Measurements from ENCODE around the gene MTARC2. TPM values are rescaled to one million over a fixed set of nuclear protein-coding genes. Genes with fewer than 3 reads are reported as not detected.

The MTARC2 gene
- total and polyA plus RNA-seq, 8 donors, result 41.2 to 84.3 (median 80.9) TPM

- no peak overlapping the region for H3K4me3 ChIP-seq
- DNase-seq (no peak), ATAC-seq (no peak)
- no peak overlapping the region for H3K27ac ChIP-seq
- no peaks in the 10 kb centered on the region for H3K9me3 ChIP-seq
- intact Hi-C loops (cut with DNase I), result no loop called here
- H3K36me3 ChIP-seq, result peaks cover 0 to 53% of the 10 kb centered on the region in 2 donors
- TF ChIP-seq, protein P1, sequence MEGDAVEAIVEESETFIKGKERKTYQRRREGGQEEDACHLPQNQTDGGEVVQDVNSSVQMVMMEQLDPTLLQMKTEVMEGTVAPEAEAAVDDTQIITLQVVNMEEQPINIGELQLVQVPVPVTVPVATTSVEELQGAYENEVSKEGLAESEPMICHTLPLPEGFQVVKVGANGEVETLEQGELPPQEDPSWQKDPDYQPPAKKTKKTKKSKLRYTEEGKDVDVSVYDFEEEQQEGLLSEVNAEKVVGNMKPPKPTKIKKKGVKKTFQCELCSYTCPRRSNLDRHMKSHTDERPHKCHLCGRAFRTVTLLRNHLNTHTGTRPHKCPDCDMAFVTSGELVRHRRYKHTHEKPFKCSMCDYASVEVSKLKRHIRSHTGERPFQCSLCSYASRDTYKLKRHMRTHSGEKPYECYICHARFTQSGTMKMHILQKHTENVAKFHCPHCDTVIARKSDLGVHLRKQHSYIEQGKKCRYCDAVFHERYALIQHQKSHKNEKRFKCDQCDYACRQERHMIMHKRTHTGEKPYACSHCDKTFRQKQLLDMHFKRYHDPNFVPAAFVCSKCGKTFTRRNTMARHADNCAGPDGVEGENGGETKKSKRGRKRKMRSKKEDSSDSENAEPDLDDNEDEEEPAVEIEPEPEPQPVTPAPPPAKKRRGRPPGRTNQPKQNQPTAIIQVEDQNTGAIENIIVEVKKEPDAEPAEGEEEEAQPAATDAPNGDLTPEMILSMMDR (IDR thresholded peaks at IDR 0.05), result no peak
- peaks cover 0 to 7% of the 10 kb centered on the region in 2 donors for H3K4me1 ChIP-seq
- H3K27me3 ChIP-seq, result no peaks in the 10 kb centered on the region
These were observed 48.9 kb downstream of the MTARC2 start for GRCh38 chr1:220797044-220797443.

GRCh38 chr1:220797553-220797952 is 49.4 kb downstream of the MTARC2 start:
- H3K27me3 ChIP-seq, result no peaks in the 10 kb centered on the region
- intact Hi-C loops (cut with DNase I), result no loop called here
- H3K4me1 ChIP-seq, result peaks cover 0 to 2% of the 10 kb centered on the region in 2 donors
- peaks cover 0 to 58% of the 10 kb centered on the region in 2 donors for H3K36me3 ChIP-seq
- no peaks in the 10 kb centered on the region for H3K9me3 ChIP-seq
- DNase-seq (no peak), ATAC-seq (no peak)
- TF ChIP-seq, protein P1 (IDR thresholded peaks at IDR 0.05), result no peak
- no peak overlapping the region for H3K27ac ChIP-seq
- no peak overlapping the region for H3K4me3 ChIP-seq

DNA sequence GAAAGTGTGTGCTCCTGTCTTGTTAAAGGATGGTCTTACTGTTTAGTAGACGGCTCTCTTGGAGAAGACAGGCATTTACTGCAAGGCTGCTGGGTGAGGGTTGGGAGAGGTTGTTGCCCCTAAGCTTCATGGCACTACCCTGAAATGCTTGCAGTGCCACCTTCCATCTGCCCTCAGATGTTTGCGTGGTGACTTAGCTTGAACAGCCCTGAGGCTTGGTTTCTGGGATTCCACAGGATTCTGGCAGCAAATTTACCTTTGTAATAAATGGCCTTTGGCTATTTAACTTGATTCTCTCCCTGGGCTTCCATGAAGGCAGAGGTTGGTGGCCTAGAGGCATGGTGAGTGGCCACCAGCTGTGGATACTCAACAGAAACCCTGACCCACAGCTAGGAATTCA is 50.2 kb downstream of the MTARC2 start:
- no peak overlapping the region for H3K27ac ChIP-seq
- intact Hi-C loops (cut with DNase I), result no loop called here
- TF ChIP-seq, protein P1 (IDR thresholded peaks at IDR 0.05), result no peak

GRCh38 chr1:220800262-220800661 is 52.1 kb downstream of the MTARC2 start:
- Histone ChIP-seq H3K27ac (no peak overlapping the region), H3K36me3 (peaks cover 0 to 60% of the 10 kb centered on the region in 2 donors), H3K27me3 (no peaks in the 10 kb centered on the region), H3K9me3 (no peaks in the 10 kb centered on the region), H3K4me1 (peaks cover 0 to 5% of the 10 kb centered on the region in 2 donors), H3K4me3 (no peak overlapping the region)
- TF ChIP-seq, protein P1 (IDR thresholded peaks at IDR 0.05), result no peak
- ATAC-seq, result no peak
- no peak for DNase-seq
- intact Hi-C loops (cut with DNase I), result no loop called here

More for the DNA sequence above, 50.2 kb downstream of the MTARC2 start:
- Histone ChIP-seq H3K27me3 (no peaks in the 10 kb centered on the region), H3K4me3 (no peak overlapping the region), H3K4me1 (no peaks in the 10 kb centered on the region), H3K9me3 (no peaks in the 10 kb centered on the region), H3K36me3 (peaks cover 0 to 60% of the 10 kb centered on the region in 2 donors)
- DNase-seq, result no peak
- ATAC-seq, result no peak

DNA sequence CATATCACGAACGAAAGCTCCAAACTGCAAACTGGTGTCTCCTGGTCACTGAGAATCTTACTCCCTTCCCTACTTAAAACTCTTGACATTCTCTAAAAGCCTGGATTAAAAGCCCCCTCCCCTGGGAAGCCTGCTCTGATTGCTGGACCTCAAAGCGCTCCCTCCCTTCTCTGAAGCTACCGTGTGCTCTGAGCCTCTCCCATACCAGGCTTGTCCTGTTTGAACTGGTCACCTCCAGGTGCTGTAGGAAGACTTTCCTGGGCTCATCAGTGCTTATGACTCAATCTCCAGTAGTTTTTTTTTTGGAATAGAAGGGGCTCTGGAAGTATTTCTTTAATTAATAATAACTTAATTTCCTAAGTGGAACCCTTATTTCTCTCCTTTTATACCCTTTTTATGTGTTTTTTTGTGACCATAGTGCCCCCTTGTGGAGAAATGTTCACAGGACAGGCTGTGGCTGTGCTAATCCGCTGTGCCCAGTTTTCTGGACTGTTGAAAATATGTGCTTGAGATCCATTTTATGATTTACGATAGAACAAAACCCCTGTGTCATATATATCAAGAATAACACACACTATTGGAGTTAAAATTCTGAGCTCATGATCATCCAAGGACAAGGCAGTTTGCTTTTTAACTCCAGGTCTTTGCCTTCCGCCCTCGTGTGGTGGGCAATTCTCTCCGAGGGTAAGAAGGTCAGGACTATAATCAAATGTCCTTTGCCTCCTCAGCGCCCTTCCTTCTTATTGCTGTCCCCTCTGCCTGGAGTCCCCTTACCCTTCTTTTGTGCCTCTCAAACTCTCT is 55.5 kb downstream of the MTARC2 start:
- Histone ChIP-seq H3K27me3 (no peaks in the 10 kb centered on the region), H3K4me3 (no peak overlapping the region), H3K4me1 (peaks cover 0 to 6% of the 10 kb centered on the region in 2 donors), H3K9me3 (no peaks in the 10 kb centered on the region), H3K27ac (no peak overlapping the region), H3K36me3 (peaks cover 0 to 64% of the 10 kb centered on the region in 2 donors)
- peak; percentile 78 for ATAC-seq
- peak in 1 of 4 donors; percentile 63 for DNase-seq
- TF ChIP-seq, protein P1 (IDR thresholded peaks at IDR 0.05), result peak; percentile 73 to 87
- intact Hi-C loops (cut with DNase I), result no loop called here
